HK-2 (cell line): Measurements from ENCODE around the gene OLFM1.
"Not testable (repeated sequence)": the region's sequence is repeated elsewhere in the genome, so short reads cannot be mapped to it uniquely, and the experiment has no call there.

Experiments used
- DNase-seq: peaks from one replicate; pipeline ENCODE4 v3.0.0-alpha.2; 2018; ENCODE audit not compliant: unreplicated experiment

The OLFM1 gene

DNA sequence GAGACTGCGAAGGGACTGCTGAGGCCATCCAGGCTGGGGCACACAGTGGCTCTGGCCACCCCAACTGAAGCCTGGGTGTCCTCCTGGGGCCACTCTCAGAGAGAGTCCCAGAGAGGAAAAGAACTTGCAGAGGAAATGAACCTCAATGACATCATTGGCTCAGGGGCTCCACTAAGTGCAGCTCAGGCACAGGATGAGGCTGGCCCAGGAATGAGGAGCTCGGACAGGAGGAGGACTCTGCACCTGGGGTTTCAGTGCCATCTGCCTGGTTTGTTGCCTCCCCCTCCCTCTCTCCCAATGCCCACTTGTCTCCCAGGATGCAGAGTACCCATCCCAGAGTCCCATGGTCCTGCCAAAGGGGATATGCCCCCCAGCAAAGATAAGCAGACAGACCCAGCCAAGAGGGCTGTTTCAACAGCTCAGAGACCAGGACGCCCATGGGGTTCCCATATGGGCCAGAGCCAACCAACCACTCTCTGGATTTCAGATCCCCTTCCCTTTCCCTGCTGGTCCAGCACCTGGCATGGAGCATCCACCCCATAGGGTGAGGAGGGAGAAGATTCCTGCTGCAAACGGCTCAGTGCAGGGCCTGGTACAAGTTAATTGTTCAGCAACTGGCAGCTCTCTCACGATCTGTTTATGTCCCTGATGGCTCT, 26.9 kb upstream of the OLFM1 start:
- DNase-seq: no peak

DNA sequence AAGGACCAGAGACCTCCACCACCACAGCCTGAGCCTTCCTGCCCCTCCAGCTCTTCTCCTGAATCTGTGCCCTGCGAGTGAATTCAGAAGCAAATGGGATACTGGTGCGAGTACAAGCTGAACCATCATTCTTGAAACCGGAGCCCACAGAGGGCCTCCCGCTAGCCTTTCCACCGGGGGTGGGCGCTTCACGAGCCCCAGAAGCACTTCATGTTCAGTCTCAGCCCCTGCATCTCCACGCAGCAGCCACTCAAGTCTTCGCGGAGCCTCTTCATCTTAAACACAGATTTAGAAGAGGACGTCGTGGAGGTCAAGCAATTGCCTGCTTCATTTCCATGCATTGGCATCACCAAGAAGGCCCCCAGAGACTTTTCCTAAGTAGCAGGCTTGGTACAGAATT, 26.0 kb upstream of the OLFM1 start:
- no peak for DNase-seq

- DNase-seq: no peak
These were observed 25.2 kb upstream of the OLFM1 start for GRCh38 chr9:135062254-135062653.

GRCh38 chr9:135063466-135063865, 24.0 kb upstream of the OLFM1 start:
- DNase-seq: not testable (repeated sequence)

DNA sequence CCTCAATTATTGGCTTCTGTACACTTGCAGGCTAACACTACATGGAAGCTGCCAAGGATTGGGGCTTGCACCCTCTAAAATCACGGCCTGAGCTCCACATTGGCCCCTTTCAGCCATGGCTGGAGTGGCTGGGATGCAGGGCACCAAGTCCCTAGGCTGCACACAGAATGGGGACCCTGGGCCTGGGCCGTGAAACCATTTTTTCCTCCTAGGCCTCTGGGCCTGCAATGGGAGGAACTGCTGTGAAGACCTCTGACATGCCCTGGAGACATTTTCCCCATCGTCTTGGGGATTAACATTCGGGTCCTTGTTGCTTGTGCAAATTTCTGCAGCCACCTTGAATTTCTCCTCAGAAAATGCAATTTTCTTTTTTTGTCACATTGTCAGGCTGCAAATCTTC, 23.6 kb upstream of the OLFM1 start:
- not testable (repeated sequence) for DNase-seq

DNA sequence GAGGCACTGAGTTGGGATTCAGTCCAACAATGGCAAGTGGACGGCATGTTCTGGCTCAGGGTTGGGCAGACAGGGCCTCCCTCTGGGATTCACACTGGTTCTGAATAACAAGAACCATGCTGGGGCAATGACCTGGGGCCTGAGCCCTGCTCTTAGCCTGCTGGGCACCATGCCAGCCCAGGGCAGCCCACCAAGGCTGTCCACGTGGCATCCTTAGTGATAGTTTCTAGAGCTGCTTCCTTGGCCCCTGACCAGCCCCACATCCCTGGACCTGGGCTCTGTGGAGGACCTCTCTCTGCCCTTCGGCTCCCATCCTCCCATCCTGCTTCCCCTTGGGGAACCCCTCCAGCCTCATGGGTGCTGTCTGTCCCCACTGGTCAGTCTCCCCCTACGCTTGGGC, 22.3 kb upstream of the OLFM1 start:
- DNase-seq: no peak

DNA sequence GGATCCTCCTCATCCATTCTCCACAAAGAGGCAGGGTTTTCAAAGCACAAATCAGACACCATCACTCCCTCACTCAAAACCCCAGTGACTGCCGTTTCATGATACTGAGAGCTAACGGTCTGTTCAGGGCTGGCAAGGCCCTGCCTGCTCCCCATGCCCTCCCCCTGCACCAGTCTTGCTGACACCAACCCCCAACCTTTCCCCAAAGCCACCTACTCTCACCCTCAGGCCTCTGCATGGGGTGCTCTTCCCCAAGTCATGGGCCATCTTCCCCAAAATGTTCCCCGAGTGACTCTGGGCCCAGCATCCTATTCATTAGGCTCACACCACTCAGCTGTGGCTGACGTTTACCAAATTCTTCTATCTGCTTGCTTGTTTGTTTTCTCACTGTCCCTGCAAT, 21.7 kb upstream of the OLFM1 start:
- DNase-seq: no peak

GRCh38 chr9:135066291-135066690, 21.2 kb upstream of the OLFM1 start:
- no peak for DNase-seq

DNA sequence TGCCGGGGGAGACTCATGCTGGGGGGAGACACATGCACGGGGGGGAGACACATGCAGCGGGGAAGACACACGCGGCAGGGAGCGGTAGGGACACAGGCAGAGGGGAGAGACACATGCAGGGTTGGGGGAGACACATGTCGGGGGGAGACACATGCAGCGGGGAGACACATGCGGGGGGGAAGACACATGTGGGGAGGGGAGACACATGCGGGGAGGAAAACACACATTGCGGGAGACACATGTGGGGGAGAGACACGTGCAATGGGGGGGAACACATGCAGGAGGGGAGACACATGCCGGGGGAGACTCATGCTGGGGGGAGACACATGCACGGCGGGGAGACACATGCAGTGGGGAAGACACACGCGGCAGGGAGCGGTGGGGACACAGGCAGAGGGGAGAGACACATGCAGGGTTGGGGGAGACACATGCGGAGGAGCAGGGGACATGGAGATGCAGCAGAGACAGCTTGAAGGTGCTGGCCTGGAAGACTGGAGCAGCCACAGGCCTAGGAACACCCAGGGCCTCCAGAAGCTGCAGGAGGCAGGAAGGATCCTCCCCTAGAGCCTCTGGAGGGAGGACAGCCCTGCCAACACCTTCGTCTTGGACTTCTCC, 20.3 kb upstream of the OLFM1 start:
- no peak for DNase-seq

- DNase-seq: no peak
These were observed 18.6 kb upstream of the OLFM1 start for GRCh38 chr9:135068776-135069415.

DNA sequence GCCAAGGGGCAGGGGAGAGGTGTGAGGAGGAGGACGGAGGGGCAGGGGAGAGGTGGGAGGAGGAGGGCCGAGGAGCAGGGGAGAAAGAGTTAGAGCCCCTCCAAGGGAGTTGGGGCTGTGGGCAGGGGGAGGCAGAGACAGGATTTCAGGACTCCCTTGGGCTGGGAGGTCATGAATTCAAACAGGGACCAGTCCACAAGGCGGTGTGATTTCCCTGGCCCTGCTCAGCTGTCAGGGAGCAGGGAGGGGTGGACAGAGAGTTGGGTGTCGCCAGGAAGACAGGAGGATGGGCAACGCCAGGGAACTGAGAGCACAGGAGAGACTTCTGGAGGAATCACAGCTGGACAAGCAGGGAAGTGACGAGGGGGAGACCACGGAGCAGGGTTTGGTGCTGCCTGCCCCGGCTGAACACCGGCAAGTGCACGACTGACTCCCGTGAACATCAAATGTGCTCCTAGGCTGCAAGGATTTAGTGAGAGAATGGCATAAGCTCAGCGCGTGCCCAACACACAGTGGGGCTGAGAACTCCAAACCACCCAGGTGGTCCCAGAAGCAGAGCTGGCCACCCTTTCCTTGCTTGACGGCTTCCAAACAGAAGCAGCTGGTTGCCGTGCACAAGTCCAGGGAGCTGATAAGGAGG, 17.8 kb upstream of the OLFM1 start:
- DNase-seq: no peak

DNA sequence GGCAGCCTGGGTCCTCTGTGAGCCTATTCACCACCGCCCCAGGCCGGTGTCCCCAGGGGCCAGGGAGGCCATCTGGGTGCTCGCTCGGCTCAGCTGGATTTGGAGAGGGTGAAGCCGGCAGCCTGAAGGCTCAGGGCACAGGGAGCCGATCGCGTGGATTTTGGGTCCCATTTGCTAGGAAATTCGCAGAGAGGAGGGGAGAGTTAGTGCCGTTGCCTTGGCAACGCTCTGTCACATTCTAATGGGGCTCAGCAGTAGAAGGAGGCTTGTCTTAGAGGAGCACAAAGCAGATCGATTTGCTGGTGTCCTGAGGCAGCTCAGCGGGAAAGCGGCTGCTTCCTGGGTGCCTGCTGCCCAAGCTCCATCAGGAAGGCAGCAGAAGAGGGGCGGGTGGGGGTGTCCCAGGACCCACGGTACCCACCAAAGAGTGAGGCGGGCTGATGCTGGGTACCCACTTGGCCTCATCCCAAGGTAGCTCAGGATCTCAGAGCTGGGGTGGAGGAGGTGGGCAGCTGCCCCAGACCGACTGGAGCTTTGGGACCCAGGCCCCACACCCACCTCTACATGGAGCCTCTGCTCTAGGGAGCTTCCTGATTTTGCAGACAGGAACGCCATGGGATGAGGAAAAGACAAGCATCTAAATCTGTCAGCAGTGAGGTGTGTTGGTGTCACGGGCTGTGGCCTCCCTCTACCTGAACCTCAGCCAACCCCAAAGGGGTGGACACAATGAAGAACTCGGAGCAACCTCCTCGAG, 17.1 kb upstream of the OLFM1 start:
- DNase-seq: no peak

- DNase-seq: no peak
These were observed 16.3 kb upstream of the OLFM1 start for GRCh38 chr9:135070964-135071735.

- no peak for DNase-seq
These were observed 14.3 kb upstream of the OLFM1 start for GRCh38 chr9:135073081-135073740.

DNA sequence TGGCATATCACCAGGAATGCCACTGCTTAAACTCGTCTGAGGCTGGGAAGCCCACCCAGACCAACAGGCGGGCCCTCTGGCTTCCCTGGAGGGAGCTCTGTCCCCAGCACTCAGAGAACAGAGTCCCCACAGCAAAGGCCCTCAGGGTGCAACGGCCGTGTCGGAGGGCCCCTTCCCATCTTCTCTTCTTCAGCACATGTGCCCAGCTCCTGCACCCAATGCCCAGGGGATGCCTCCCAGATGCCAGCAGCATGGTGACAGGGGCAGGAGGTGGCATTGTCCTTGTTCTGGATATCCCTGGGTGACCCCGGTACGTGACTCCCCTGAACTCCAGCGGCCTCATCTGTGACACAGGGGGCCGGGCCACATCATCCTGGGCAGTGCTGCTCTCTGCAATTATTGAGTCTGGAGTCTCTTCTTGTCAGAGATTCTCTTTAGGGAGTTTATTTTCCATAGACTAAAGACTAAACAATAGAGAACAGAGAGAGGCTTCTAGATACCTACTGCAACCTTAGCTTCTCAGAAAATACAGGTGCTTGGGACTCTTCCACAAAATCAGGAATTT, 13.6 kb upstream of the OLFM1 start:
- DNase-seq: no peak

DNA sequence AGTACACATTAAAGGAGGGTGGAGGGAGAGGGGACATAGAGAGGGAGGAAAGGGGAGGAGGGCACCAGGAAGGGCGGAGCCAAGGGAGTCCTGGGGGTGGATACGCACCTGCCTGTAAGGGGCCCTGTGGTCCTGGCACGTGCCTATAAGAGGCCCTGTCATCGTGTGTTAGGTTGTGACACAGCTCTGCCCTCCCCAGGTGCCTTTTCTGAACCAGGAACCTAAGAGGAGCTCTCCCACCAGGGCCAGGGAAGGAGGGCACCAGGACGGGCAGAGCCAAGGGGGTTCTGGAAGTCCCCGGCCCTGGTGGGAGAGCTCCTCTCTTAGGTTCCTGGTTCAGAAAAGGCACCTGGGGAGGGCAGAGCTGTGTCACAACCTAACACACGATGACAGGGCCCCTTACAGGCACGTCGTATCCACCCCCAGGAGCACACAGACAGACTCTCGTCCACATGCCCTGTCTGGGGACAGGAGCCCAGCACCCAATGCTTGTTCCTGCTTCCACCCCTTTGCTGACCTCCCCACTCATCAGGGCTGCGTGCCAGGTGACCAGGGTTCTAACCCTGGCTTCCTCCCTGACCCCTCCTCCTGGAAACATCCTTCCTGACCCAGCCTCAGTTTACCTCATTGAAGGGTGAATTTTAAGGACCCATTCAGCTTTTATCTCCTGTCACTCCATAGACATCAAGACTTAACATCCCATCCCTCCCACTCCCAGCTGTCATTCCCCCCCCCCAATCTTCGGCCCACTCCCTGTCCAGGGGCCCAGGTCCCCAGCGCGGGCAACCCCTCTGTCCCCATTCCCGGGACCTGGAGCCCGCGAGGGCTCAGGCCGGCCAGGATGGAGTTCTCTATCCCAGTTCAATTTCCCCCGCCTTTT, 12.9 kb upstream of the OLFM1 start:
- no peak for DNase-seq

DNA sequence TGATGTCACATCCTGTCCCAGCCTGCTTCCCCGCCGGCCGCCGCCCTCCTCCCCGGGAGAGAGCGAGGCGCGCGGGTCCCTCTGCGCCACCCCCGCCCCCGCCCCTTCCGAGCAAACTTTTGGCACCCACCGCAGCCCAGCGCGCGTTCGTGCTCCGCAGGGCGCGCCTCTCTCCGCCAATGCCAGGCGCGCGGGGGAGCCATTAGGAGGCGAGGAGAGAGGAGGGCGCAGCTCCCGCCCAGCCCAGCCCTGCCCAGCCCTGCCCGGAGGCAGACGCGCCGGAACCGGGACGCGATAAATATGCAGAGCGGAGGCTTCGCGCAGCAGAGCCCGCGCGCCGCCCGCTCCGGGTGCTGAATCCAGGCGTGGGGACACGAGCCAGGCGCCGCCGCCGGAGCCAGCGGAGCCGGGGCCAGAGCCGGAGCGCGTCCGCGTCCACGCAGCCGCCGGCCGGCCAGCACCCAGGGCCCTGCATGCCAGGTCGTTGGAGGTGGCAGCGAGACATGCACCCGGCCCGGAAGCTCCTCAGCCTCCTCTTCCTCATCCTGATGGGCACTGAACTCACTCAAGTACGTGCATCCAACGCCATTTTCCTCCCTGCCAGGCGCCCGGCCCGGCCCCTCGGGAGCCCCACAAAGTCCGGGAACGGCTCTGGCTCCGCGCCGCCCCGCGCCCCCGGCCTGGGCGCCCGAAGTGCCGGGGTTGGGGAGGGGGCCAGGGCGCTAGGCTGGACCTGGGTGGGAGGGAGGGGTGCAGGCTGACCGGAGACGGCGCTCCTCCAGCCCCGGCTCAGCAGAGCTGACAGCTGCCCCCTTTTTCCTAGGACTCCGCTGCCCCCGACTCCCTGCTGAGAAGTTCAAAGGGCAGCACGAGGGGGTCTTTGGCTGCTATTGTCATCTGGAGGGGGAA, 12.0 kb upstream of the OLFM1 start:
- DNase-seq: no peak

DNA sequence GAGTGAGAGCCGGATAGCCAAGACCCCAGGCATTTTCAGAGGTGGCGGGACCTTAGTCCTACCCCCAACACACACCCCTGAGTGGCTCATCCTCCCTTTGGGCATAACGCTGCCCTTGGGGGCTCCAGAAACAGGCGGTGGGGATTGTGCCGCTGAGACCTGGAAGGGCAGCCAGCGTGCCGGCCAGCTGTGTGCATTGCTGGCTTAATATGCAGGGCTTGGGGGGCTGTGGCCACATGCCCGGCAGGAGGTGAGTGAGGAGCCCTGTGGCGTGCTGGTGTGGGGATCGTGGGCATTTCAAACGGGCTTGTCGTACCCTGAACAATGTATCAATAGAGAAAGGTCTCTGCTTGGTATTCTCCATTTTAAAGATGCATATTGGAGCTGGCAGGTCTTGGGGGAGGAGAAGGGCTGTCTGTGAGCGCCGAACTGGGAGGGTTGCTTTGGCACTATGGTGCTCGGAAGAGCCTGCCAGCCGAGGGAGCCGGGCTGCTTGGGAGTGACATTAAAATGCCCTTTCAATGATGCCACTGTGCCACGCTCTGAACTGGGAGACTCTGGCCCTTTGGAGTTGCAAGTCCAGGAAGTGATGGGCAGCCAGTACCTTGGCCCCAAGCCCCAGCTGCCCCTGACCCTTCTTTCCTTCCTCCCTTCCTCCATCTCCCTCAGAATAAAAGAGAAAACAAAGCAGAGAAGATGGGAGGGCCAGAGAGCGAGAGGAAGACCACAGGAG, 11.2 kb upstream of the OLFM1 start:
- DNase-seq: no peak
